Testis (tissue), 3 donors: Measurements from ENCODE around the gene SIGLEC9. TPM values are rescaled to one million over a fixed set of nuclear protein-coding genes. Genes with fewer than 3 reads are reported as not detected.
A peak's percentile ranks its signal among the peaks of the same experiment; 100 is the strongest.

Experiments
- DNase-seq: peaks from one replicate; pipeline ENCODE4 v3.0.0-alpha.2; 2019
- H3K27ac ChIP-seq, 2 donors: fragments of 200-600 bp; sonication (generic); one replicate each; pipeline ENCODE4 v1.5.1; 2019
- H3K27me3 ChIP-seq: fragments of 200-600 bp; sonication (generic); one replicate; pipeline ENCODE4 v1.5.1; 2019
- H3K36me3 ChIP-seq: fragments of 200-600 bp; sonication (generic); one replicate; pipeline ENCODE4 v1.5.1; 2017; ENCODE audit warnings: low read depth; ENCODE audit errors: missing control alignments
- H3K4me1 ChIP-seq: fragments of 200-600 bp; sonication (generic); one replicate; pipeline ENCODE4 v1.5.1; 2019
- H3K4me3 ChIP-seq, 2 donors: fragments of 200-600 bp; sonication (generic); one replicate each; pipeline ENCODE4 v1.5.1; 2017 to 2019
- H3K9me3 ChIP-seq: fragments of 200-600 bp; sonication (generic); one replicate; pipeline ENCODE4 v1.5.1; 2017
- POLR2A ChIP-seq: fragments of 450-650 bp; IDR thresholded peaks from one replicate; pipeline ENCODE4 v1.6.1; 2017; ENCODE audit warnings: antibody characterized with exemption, mild to moderate bottlenecking, moderate library complexity
- WGBS, 2 donors: methylation state at CpG; one replicate each; pipeline ENCODE4 v1.1.5; 2018; 5-methylcytosine and 5-hydroxymethylcytosine counted together
- intact Hi-C: fragments of 100-400 bp; cut with DNase I; formaldehyde crosslinking; loops from one replicate; pipeline ENCODE4 v1.15.1; 2023; ENCODE audit warnings: low total_unique reads
- polyA plus RNA-seq: library from polyadenylated mRNA; stranded (reverse); fragments of 350-450 nt; fragmentation: Illumina TruSeq; extraction: RNeasy Lipid Tissue Mini Kit (QIAGEN cat#74804); gene quantifications from one replicate; pipeline ENCODE4 v1.2.3, GENCODE V29; 2014; ENCODE audit warnings: low read depth, low replicate concordance; ENCODE audit not compliant: insufficient read depth
- total RNA-seq, 2 donors: library from RNA; depleted of rRNA; stranded (reverse); fragments of >200 nt; gene quantifications; one replicate each; pipeline ENCODE4 v1.2.3, GENCODE V29; 2016
- TF ChIP-seq, protein P1 (sequence below), 3 experiments: fragments of 450-650 bp in 2 of 3; fragments of 200-600 bp in 1 of 3; sonication (generic) in 1 of 3; IDR thresholded peaks; one replicate each; pipeline ENCODE4 v1.5.1; 2016 to 2019; ENCODE audit warnings: antibody characterized with exemption in 3 of 3, mild to moderate bottlenecking in 2 of 3, moderate library complexity in 1 of 3

Gene SIGLEC9
- total and polyA plus RNA-seq, 3 donors from 2014 or later, result 2.6 to 5.1 (median 3.2) TPM

GRCh38 chr19:51150627-51151026, 25.9 kb downstream of the SIGLEC9 start:
- Histone ChIP-seq H3K27me3 (no peaks in the 10 kb centered on the region), H3K4me3 (no peak overlapping the region), H3K36me3 (no peaks in the 10 kb centered on the region), H3K9me3 (no peaks in the 10 kb centered on the region), H3K4me1 (no peaks in the 10 kb centered on the region), H3K27ac (no peak overlapping the region)
- WGBS, 2 donors, result 75 to 78% methylated on average over 3 of the region's 3 CpGs
- no peak for DNase-seq
- intact Hi-C loops, result no loop called here
- TF ChIP-seq, protein P1, sequence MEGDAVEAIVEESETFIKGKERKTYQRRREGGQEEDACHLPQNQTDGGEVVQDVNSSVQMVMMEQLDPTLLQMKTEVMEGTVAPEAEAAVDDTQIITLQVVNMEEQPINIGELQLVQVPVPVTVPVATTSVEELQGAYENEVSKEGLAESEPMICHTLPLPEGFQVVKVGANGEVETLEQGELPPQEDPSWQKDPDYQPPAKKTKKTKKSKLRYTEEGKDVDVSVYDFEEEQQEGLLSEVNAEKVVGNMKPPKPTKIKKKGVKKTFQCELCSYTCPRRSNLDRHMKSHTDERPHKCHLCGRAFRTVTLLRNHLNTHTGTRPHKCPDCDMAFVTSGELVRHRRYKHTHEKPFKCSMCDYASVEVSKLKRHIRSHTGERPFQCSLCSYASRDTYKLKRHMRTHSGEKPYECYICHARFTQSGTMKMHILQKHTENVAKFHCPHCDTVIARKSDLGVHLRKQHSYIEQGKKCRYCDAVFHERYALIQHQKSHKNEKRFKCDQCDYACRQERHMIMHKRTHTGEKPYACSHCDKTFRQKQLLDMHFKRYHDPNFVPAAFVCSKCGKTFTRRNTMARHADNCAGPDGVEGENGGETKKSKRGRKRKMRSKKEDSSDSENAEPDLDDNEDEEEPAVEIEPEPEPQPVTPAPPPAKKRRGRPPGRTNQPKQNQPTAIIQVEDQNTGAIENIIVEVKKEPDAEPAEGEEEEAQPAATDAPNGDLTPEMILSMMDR (IDR thresholded peaks at IDR 0.05), result no peak
- TF ChIP-seq POLR2A, result no peak

- Histone ChIP-seq H3K4me3 (no peak overlapping the region), H3K27me3 (no peaks in the 10 kb centered on the region), H3K36me3 (no peaks in the 10 kb centered on the region), H3K27ac (no peak overlapping the region), H3K4me1 (no peaks in the 10 kb centered on the region), H3K9me3 (no peaks in the 10 kb centered on the region)
- no peak for DNase-seq
- no peak for TF ChIP-seq POLR2A
- TF ChIP-seq, protein P1 (IDR thresholded peaks at IDR 0.05), result no peak
- WGBS, 2 donors, result 90 to 100% methylated on average over 2 of the region's 2 CpGs
- intact Hi-C loops, result no loop called here
Observed at GRCh38 chr19:51156710-51157109, 32.0 kb downstream of the SIGLEC9 start.

DNA sequence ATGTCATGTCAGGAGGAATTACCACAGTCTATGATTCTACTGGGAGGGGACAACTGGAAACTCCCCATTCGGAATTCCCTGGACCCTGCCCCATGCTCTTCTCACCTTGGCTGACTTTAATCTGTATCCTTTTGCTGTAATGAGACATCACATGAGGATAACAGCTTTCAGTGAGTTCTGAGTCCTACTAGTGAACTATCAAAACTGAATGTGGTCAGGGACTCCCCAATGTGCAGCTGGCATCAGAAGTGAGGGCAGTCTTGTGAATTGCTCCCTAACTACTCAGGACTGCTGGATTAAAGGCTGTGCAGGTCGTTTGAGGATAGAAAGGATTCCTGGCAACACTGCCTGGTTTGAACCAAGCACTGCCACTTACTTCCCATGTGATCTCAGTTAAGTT, 32.6 kb downstream of the SIGLEC9 start:
- H3K4me1 ChIP-seq, result no peaks in the 10 kb centered on the region
- no peak overlapping the region for H3K4me3 ChIP-seq
- intact Hi-C loops, result no loop called here
- 47 to 80% methylated on average over 1 to 2 of the region's 2 CpGs for WGBS, 2 donors
- H3K27ac ChIP-seq, result no peak overlapping the region
- TF ChIP-seq, protein P1 (IDR thresholded peaks at IDR 0.05), result no peak
- TF ChIP-seq POLR2A, result no peak
- H3K36me3 ChIP-seq, result no peaks in the 10 kb centered on the region
- H3K9me3 ChIP-seq, result no peaks in the 10 kb centered on the region
- no peak for DNase-seq
- no peaks in the 10 kb centered on the region for H3K27me3 ChIP-seq

GRCh38 chr19:51158474-51159129, 33.9 kb downstream of the SIGLEC9 start:
- Histone ChIP-seq H3K4me3 (no peak overlapping the region), H3K27ac (no peak overlapping the region), H3K9me3 (no peaks in the 10 kb centered on the region), H3K27me3 (no peaks in the 10 kb centered on the region), H3K36me3 (no peaks in the 10 kb centered on the region), H3K4me1 (peaks cover 9% of the 10 kb centered on the region)
- peak; percentile 71 for DNase-seq
- intact Hi-C loops, result no loop called here
- 51 to 62% methylated on average over 6 to 7 of the region's 7 CpGs for WGBS, 2 donors
- TF ChIP-seq POLR2A, result no peak
- TF ChIP-seq, protein P1 (IDR thresholded peaks at IDR 0.05), result peak; percentile 46 to 77 (median 51)

DNA sequence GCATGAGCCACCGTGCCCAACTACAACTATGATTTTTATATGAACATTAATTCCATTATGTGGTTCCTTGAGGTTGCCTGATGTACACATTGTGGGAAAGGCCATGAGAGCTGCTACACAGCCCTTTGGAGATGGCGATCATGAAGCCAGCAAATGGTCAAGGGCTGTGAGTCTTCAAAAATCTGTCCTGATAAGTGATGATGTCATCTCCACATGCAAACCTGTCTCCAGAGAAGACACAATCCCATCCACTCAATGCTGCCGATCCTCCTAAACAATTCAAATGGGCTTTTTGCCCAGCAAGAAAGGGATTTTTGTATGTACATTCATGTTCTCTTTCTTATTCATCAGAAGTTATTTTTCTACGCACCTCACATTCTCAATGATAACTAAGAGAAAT, 35.0 kb downstream of the SIGLEC9 start:
- no peak for DNase-seq
- 92 to 100% methylated on average over 4 of the region's 4 CpGs for WGBS, 2 donors

More for the DNA sequence above, 35.0 kb downstream of the SIGLEC9 start:
- Histone ChIP-seq H3K9me3 (no peaks in the 10 kb centered on the region), H3K36me3 (no peaks in the 10 kb centered on the region), H3K27me3 (no peaks in the 10 kb centered on the region), H3K4me1 (peaks cover 9% of the 10 kb centered on the region), H3K4me3 (no peak overlapping the region), H3K27ac (no peak overlapping the region)
- intact Hi-C loops, result no loop called here
- TF ChIP-seq POLR2A, result no peak
- TF ChIP-seq, protein P1 (IDR thresholded peaks at IDR 0.05), result no peak
